GM18505 (cell line): ENCODE data around the gene FRAT1.

Experiments used
- ATAC-seq: cut with Tn5 transposase; IDR thresholded peaks from one replicate; pipeline ENCODE4 v1.9.1; 2021; ENCODE audit not compliant: unreplicated experiment
- POLR2A ChIP-seq: IDR thresholded peaks from 4 replicates; pipeline ENCODE4 v1.6.1; 2011; ENCODE audit warnings: borderline replicate concordance; ENCODE audit not compliant: insufficient read depth, insufficient read length; ENCODE audit errors: extremely low read depth

Gene FRAT1

GRCh38 chr10:97292862-97293198 is 26.2 kb upstream of the FRAT1 start:
- no peak for TF ChIP-seq POLR2A
- no peak for ATAC-seq

GRCh38 chr10:97297556-97298222 is 21.4 kb upstream of the FRAT1 start:
- no peak for ATAC-seq
- TF ChIP-seq POLR2A, result no peak

- TF ChIP-seq POLR2A, result no peak
- ATAC-seq, result no peak
These were observed 20.9 kb upstream of the FRAT1 start for GRCh38 chr10:97298223-97298571.

GRCh38 chr10:97300980-97301379 is 18.1 kb upstream of the FRAT1 start:
- no peak for ATAC-seq
- no peak for TF ChIP-seq POLR2A

- TF ChIP-seq POLR2A, result no peak
- ATAC-seq, result no peak
These were observed 16.8 kb upstream of the FRAT1 start for GRCh38 chr10:97302088-97302791.

- no peak for TF ChIP-seq POLR2A
- no peak for ATAC-seq
These were observed 11.6 kb upstream of the FRAT1 start for GRCh38 chr10:97307441-97307840.

- ATAC-seq, result no peak
- no peak for TF ChIP-seq POLR2A
These were observed 10.9 kb upstream of the FRAT1 start for GRCh38 chr10:97307866-97308780.

- no peak for ATAC-seq
- TF ChIP-seq POLR2A, result no peak
These were observed 7.9 kb upstream of the FRAT1 start for GRCh38 chr10:97311111-97311626.

- no peak for TF ChIP-seq POLR2A
These were observed 6.2 kb upstream of the FRAT1 start for GRCh38 chr10:97312897-97313296.

GRCh38 chr10:97314671-97315070 is 4.4 kb upstream of the FRAT1 start:
- no peak for ATAC-seq

More at GRCh38 chr10:97312897-97313296, 6.2 kb upstream of the FRAT1 start:
- no peak for ATAC-seq

GRCh38 chr10:97319671-97320479 is 804 bp downstream of the FRAT1 start:
- peak; percentile 29 for ATAC-seq
- no peak for TF ChIP-seq POLR2A

More at GRCh38 chr10:97314671-97315070, 4.4 kb upstream of the FRAT1 start:
- no peak for TF ChIP-seq POLR2A

GRCh38 chr10:97320480-97321031 is 1.5 kb downstream of the FRAT1 start:
- no peak for TF ChIP-seq POLR2A
- no peak for ATAC-seq
